Parathyroid adenoma (tissue), 2 donors: Measurements from ENCODE around the gene LRRIQ3.

Source experiments
- H2AFZ ChIP-seq: fragments of 300-600 bp; sonication (generic); one replicate; pipeline ENCODE4 v1.7.0; 2017; ENCODE audit warnings: antibody characterized with exemption, mild to moderate bottlenecking
- H3K27ac ChIP-seq: fragments of 300-600 bp; sonication (generic); one replicate; pipeline ENCODE4 v1.7.0; 2017
- H3K27me3 ChIP-seq: fragments of 300-600 bp; sonication (generic); one replicate; pipeline ENCODE4 v1.7.0; 2017; ENCODE audit warnings: low read length; ENCODE audit not compliant: control insufficient read depth, insufficient read depth
- H3K36me3 ChIP-seq: fragments of 300-600 bp; sonication (generic); one replicate; pipeline ENCODE4 v1.7.0; 2017; ENCODE audit warnings: low read length; ENCODE audit not compliant: control insufficient read depth, insufficient read depth
- H3K4me1 ChIP-seq: fragments of 300-600 bp; sonication (generic); one replicate; pipeline ENCODE4 v1.7.0; 2017; ENCODE audit warnings: control low read depth
- H3K4me2 ChIP-seq: fragments of 300-600 bp; sonication (generic); one replicate; pipeline ENCODE4 v1.7.0; 2017; ENCODE audit warnings: low read length
- H3K4me3 ChIP-seq: fragments of 300-600 bp; sonication (generic); one replicate; pipeline ENCODE4 v1.7.0; 2017; ENCODE audit warnings: low read depth, low read length
- H3K79me2 ChIP-seq: fragments of 300-600 bp; sonication (generic); one replicate; pipeline ENCODE4 v1.7.0; 2017; ENCODE audit warnings: control low read depth
- H3K9ac ChIP-seq: fragments of 300-600 bp; sonication (generic); one replicate; pipeline ENCODE4 v1.7.0; 2017; ENCODE audit warnings: mild to moderate bottlenecking
- H3K9me3 ChIP-seq: fragments of 300-600 bp; sonication (generic); one replicate; pipeline ENCODE4 v1.7.0; 2017; ENCODE audit warnings: low read length; ENCODE audit not compliant: control insufficient read depth
- CTCF ChIP-seq: fragments of 300-600 bp; sonication (generic); IDR thresholded peaks from one replicate; pipeline ENCODE4 v1.7.0; 2017; ENCODE audit warnings: antibody characterized with exemption, mild to moderate bottlenecking
- donor health status: primary hyperparathyroidism.

The LRRIQ3 gene

GRCh38 chr1:74050386-74050785, 147.6 kb downstream of the LRRIQ3 start:
- Histone ChIP-seq H2AFZ (no peak overlapping the region), H3K9ac (no peak overlapping the region), H3K9me3 (no peaks in the 10 kb centered on the region), H3K4me2 (no peak overlapping the region), H3K79me2 (no peaks in the 10 kb centered on the region), H3K27ac (no peak overlapping the region), H3K4me3 (no peak overlapping the region), H3K27me3 (no peaks in the 10 kb centered on the region), H3K36me3 (no peaks in the 10 kb centered on the region), H3K4me1 (no peaks in the 10 kb centered on the region)
- TF ChIP-seq CTCF: no peak

- Histone ChIP-seq H2AFZ (no peak overlapping the region), H3K36me3 (no peaks in the 10 kb centered on the region), H3K9ac (no peak overlapping the region), H3K4me1 (no peaks in the 10 kb centered on the region), H3K27ac (no peak overlapping the region), H3K4me3 (no peak overlapping the region), H3K79me2 (no peaks in the 10 kb centered on the region), H3K9me3 (no peaks in the 10 kb centered on the region), H3K4me2 (no peak overlapping the region), H3K27me3 (no peaks in the 10 kb centered on the region)
- no peak for TF ChIP-seq CTCF
These were observed 159.9 kb downstream of the LRRIQ3 start for GRCh38 chr1:74038042-74038441.

GRCh38 chr1:74012583-74012982, 185.4 kb downstream of the LRRIQ3 start:
- Histone ChIP-seq H3K27ac (no peak overlapping the region), H3K4me2 (no peak overlapping the region), H3K4me1 (no peaks in the 10 kb centered on the region), H3K9me3 (no peaks in the 10 kb centered on the region), H3K9ac (no peak overlapping the region), H3K79me2 (no peaks in the 10 kb centered on the region), H2AFZ (no peak overlapping the region), H3K27me3 (no peaks in the 10 kb centered on the region), H3K36me3 (no peaks in the 10 kb centered on the region), H3K4me3 (no peak overlapping the region)
- TF ChIP-seq CTCF: no peak

- Histone ChIP-seq H3K36me3 (no peaks in the 10 kb centered on the region), H3K4me1 (no peaks in the 10 kb centered on the region), H3K4me3 (no peak overlapping the region), H3K9ac (no peak overlapping the region), H2AFZ (no peak overlapping the region), H3K27me3 (no peaks in the 10 kb centered on the region), H3K27ac (no peak overlapping the region), H3K79me2 (no peaks in the 10 kb centered on the region), H3K9me3 (no peaks in the 10 kb centered on the region), H3K4me2 (no peak overlapping the region)
- no peak for TF ChIP-seq CTCF
These were observed 186.2 kb downstream of the LRRIQ3 start for GRCh38 chr1:74011736-74012135.

- H3K27me3 ChIP-seq: no peaks in the 10 kb centered on the region
- H3K79me2 ChIP-seq: no peaks in the 10 kb centered on the region
- H3K9ac ChIP-seq: no peak overlapping the region
- H2AFZ ChIP-seq: no peak overlapping the region
- H3K4me3 ChIP-seq: no peak overlapping the region
- H3K9me3 ChIP-seq: no peaks in the 10 kb centered on the region
- no peak for TF ChIP-seq CTCF
- H3K4me2 ChIP-seq: no peak overlapping the region
- no peaks in the 10 kb centered on the region for H3K36me3 ChIP-seq
- no peaks in the 10 kb centered on the region for H3K4me1 ChIP-seq
- H3K27ac ChIP-seq: no peak overlapping the region
These were observed 187.8 kb downstream of the LRRIQ3 start for GRCh38 chr1:74010206-74010605.
